Skin epidermis (tissue), 12 donors: ENCODE data around the gene PI3.

Source experiments
- H3K27ac ChIP-seq, 21 experiments: fragments of 200-600 bp; sonication (generic) in 11 of 21; one replicate each; pipeline ENCODE4 v1.5.0; 2020; ENCODE audit warnings: mild to moderate bottlenecking in 3 of 21, inconsistent platforms in 2 of 21, moderate library complexity in 2 of 21
- H3K4me3 ChIP-seq, 7 experiments: fragments of 200-600 bp; sonication (generic) in 2 of 7; one replicate each; pipeline ENCODE4 v1.5.0; 2020; ENCODE audit warnings: inconsistent platforms in 2 of 7, mild to moderate bottlenecking in 2 of 7, moderate library complexity in 1 of 7

Gene PI3

DNA sequence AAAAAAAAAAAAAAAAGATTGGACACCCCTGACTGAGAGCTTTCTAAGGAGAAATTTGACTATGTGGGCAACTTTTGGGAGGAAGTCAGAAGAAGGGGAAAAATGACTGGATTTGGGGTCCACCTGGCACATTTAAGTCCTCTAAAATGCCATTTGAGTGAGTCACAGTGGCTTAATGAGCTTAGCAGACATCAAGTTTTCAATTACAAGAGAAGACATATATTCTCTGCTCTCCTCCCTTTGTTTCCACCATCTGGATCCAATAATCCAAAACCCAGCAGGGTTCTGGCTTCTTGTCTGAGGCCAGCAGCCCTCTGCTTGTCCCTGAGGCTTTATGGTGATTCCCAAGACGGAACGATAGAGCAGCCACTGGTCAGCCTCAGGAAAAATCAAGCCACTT, 6.9 kb downstream of the PI3 start:
- Histone ChIP-seq H3K4me3 (no peak overlapping the region), H3K27ac (no peak overlapping the region)

GRCh38 chr20:45183084-45183483, 8.4 kb downstream of the PI3 start:
- no peak overlapping the region for H3K27ac ChIP-seq
- no peak overlapping the region for H3K4me3 ChIP-seq

GRCh38 chr20:45187693-45188092, 13.0 kb downstream of the PI3 start:
- no peak overlapping the region for H3K27ac ChIP-seq
- no peak overlapping the region for H3K4me3 ChIP-seq

DNA sequence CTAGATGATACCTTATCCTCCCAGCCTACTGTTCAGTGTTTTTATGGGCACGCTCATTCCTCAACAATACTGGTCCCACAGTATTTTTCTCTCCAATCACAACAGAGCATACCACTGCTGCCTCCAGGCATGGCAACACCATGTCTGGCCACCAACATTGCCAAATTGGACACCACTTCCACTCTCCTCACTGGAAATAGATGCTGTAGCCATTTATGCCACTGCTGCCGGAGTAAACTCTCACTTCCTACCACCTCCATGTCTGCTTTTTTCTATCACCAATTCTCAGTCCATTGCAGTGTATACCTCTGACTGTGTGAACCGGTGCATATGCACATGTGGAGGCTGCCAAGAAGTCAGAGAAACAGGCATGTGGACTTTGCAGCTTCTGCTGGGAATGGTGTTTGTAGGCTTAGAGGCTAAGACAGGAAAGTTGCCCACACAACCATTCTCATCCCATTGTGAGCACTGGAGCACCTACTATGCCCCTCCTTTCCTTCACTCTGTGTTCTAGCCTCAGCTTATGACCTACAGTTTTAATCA, 14.4 kb downstream of the PI3 start:
- Histone ChIP-seq H3K27ac (no peak overlapping the region), H3K4me3 (no peak overlapping the region)

GRCh38 chr20:45189861-45190260, 15.2 kb downstream of the PI3 start:
- Histone ChIP-seq H3K4me3 (no peak overlapping the region), H3K27ac (no peak overlapping the region)

GRCh38 chr20:45191926-45192325, 17.2 kb downstream of the PI3 start:
- no peak overlapping the region for H3K27ac ChIP-seq

DNA sequence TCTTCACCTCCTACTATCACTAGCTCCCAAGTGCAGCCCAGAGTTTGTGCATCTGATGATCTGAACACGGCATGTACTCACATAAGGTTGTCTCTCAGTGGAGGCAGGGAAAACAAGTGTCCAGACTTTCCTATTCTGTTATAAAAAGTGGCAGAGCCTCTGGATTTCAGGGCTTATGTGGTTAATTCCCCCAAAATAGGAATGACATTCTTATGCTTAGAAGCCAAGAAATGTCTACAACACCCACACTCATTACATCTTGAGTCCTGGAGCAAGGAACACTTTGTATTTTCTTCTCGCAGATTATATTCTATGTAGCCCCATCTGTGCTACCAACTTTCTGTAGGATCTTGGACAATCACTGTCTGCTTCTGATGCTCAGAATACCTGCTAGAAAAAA, 18.6 kb downstream of the PI3 start:
- Histone ChIP-seq H3K27ac (no peak overlapping the region), H3K4me3 (no peak overlapping the region)

More at GRCh38 chr20:45191926-45192325, 17.2 kb downstream of the PI3 start:
- no peak overlapping the region for H3K4me3 ChIP-seq

- Histone ChIP-seq H3K27ac (no peak within 1 kb of the TSS), H3K4me3 (no peak within 1 kb of the TSS)
Observed at GRCh38 chr20:45206725-45207124, 32.0 kb downstream of the PI3 start, which contains the start of gene SEMG1. Gene SEMG1 (plus strand): TSS chr20:45207033. CDS start chr20:45207054, 21 bp downstream.

DNA sequence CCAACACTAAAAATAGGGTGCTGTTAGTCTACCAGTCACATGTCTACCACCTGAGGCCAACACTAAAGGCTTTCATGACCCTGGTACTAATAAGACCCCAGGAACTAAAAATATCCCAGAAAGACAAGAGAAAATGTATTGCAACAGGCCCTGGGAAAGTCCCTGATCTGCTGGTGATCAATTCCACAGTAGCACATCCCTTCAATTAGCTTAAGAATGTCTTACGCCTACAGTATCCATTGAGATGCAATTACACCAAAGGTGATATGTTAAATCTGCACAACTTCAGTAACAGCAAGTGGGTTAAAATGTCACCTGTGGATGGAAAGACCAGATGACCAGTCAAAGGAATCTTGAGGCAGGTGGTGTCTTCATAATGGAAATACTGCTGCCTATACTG, 35.2 kb downstream of the PI3 start:
- H3K27ac ChIP-seq, result no peak overlapping the region
- H3K4me3 ChIP-seq, result no peak overlapping the region

GRCh38 chr20:45211569-45212474, 37.1 kb downstream of the PI3 start:
- no peak overlapping the region for H3K4me3 ChIP-seq
- no peak overlapping the region for H3K27ac ChIP-seq

DNA sequence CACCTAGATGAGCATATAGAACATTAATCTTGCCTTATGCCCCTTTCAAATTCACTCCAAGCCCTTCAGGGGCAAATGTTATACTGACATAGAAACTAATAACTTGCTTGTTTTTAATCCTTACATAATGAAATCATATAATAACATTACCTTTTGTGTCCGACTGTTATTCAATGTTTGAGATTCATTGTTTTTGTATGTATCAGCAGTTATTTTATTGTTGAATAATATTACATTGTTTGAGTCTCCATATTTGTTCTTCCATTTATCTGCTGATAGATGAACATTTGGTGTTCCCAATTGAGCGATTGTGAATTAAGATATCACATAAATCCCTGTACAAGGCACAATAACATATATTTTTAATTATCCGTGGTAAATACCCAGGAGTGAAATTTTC, 38.1 kb downstream of the PI3 start:
- Histone ChIP-seq H3K4me3 (no peak overlapping the region), H3K27ac (no peak overlapping the region)

DNA sequence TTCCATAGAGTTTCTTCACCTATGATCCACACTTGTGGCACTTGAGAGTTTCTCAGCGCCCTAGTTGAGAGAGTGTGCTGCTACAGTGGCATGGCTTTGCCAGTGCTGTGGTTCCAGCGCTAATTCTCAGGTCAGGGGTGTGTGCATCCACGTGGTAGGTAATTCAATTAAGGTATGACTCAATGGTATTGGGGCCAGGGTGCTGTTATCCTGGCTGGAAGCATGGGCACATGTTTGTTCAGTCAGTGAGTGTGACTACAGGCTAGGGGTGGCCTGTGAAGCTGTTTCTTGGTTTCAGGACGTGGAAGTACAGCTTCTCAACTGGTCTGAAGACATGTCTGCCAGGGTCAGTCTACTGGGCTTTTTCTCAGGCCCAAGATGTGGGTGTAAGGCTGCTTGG, 43.4 kb downstream of the PI3 start:
- H3K4me3 ChIP-seq, result no peak overlapping the region
- no peak overlapping the region for H3K27ac ChIP-seq

GRCh38 chr20:45218636-45219035, 43.9 kb downstream of the PI3 start:
- H3K27ac ChIP-seq, result no peak overlapping the region
- no peak overlapping the region for H3K4me3 ChIP-seq

DNA sequence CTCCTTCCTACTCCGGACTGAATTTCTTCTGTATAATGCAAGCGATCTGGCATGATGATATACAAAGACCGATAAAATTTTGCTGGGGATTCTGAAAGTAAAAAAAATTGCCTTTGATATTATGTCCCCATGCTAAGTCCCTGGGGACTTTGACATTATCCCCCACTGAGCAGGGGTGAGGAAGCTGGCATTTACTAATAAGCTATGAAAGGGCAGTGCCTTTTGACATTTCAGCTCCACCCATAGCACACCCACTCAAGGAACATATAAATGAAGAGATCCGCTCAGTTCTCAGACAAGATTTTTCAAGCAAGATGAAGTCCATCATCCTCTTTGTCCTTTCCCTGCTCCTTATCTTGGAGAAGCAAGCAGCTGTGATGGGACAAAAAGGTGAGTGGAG, 46.4 kb downstream of the PI3 start, which contains the start of gene SEMG2:
SEMG2 (plus strand) TSS at position 298 of the 400 bp plus-strand sequence; CDS start at position 315, 17 bp downstream.
- H3K4me3 ChIP-seq, result no peak within 1 kb of the TSS
- no peak within 1 kb of the TSS for H3K27ac ChIP-seq

- H3K4me3 ChIP-seq, result no peak overlapping the region
Observed at GRCh38 chr20:45223136-45223535, 48.4 kb downstream of the PI3 start.

More at GRCh38 chr20:45223136-45223535, 48.4 kb downstream of the PI3 start:
- H3K27ac ChIP-seq, result no peak overlapping the region
